ENCODE measurements around the gene ANKS6.

DNA sequence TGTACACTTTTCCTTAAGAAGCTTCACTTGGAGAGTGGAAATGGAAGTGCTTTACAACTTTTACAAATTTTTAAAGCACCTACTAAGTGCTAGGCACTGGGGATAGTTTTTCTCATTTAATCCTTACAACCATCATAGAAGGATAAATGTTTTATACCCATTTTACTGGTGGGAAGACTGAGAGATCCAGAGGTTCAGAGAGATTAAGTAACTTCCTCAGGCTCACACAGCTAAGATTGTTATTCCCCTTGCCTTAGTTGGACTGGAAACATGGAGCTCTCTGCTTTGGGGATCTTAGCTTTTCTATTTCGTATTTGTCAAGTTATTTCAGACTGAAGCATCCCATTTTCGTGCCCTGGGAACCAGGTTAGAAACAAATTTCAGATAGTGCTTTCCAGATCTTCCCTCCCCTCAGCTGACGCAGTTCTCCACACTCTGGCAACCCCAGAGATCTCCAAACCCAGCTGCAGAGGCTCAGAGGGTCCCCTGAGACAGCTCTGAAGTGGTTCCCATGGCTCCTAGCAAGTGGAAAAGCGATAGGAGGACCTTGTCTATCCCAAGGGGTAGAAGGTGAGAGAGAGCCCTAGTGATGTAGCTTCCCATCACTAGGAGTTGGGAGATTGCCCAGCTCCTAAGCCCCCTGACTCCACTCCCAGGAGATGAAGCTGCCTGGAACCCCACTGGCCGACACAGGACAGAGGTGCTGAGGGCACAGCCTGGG, 71.4 kb downstream of the ANKS6 start:
- no peak for TF ChIP-seq CTCF (IDR thresholded peaks at IDR 0.05)
- TF ChIP-seq POLR2A (IDR thresholded peaks at IDR 0.05): no peak
